Natural killer cell (primary cell): ENCODE measurements around the gene TEX22. TPM values are rescaled to one million over a fixed set of nuclear protein-coding genes. Genes with fewer than 3 reads are reported as not detected.

ENCODE experiments used
- ATAC-seq, 3 donors: fragments of 150-1000 bp in 2 of 3; fragments of 200-7000 bp in 1 of 3; cut with Tn5 transposase; 1 replicate in 1 of 3; 2 replicates in 2 of 3; pipeline ENCODE4 v1.10.0; 2021; ENCODE audit warnings: mild to moderate bottlenecking in 2 of 3, moderate library complexity in 2 of 3
- DNase-seq, 2 donors: peaks; one replicate each; pipeline versions ENCODE4 v3.0.0 to v3.0.0-alpha.2; 2013 to 2021; ENCODE audit warnings: mixed read lengths in 1 of 2
- H3K27ac ChIP-seq: one replicate; pipeline ENCODE4 v1.5.1; 2013; ENCODE audit warnings: mild to moderate bottlenecking, low read length
- H3K27me3 ChIP-seq: one replicate; pipeline ENCODE4 v1.6.1; 2013; ENCODE audit warnings: low read length; ENCODE audit not compliant: control insufficient read depth, insufficient read depth
- H3K36me3 ChIP-seq: one replicate; pipeline ENCODE4 v1.6.1; 2013; ENCODE audit warnings: low read length; ENCODE audit not compliant: control insufficient read depth, insufficient read depth
- H3K4me1 ChIP-seq: one replicate; pipeline ENCODE4 v1.6.1; 2013; ENCODE audit warnings: low read length; ENCODE audit not compliant: control insufficient read depth, insufficient read depth
- H3K4me3 ChIP-seq: one replicate; pipeline ENCODE4 v1.5.1; 2013; ENCODE audit warnings: low read length
- H3K9me3 ChIP-seq: one replicate; pipeline ENCODE4 v1.6.1; 2013; ENCODE audit warnings: low read length; ENCODE audit not compliant: control insufficient read depth, insufficient read depth
- H3K27ac Mint-ChIP-seq, 2 donors: one replicate each; pipeline ENCODE4 v1.8.0; 2022; ENCODE audit warnings: mild to moderate bottlenecking in 2 of 2, mixed read lengths in 2 of 2, moderate library complexity in 1 of 2
- H3K27me3 Mint-ChIP-seq, 2 donors: one replicate each; pipeline ENCODE4 v1.8.0; 2022; ENCODE audit warnings: low read depth in 2 of 2, mixed read lengths in 2 of 2
- H3K36me3 Mint-ChIP-seq: one replicate; pipeline ENCODE4 v1.8.0; 2022; ENCODE audit warnings: mixed read lengths
- H3K4me1 Mint-ChIP-seq, 2 donors: one replicate each; pipeline ENCODE4 v1.8.0; 2022; ENCODE audit warnings: mixed read lengths in 2 of 2
- H3K4me3 Mint-ChIP-seq: one replicate; pipeline ENCODE4 v1.8.0; 2022; ENCODE audit warnings: mild to moderate bottlenecking, moderate library complexity, mixed read lengths
- H3K9me3 Mint-ChIP-seq, 2 donors: one replicate each; pipeline ENCODE4 v1.8.0; 2022; ENCODE audit warnings: mixed read lengths in 2 of 2
- WGBS: methylation state at CpG from one replicate; pipeline ENCODE4 v1.1.7; 2013; ENCODE audit warnings: missing lambda C conversion rate; ENCODE audit not compliant: insufficient coverage; 5-methylcytosine and 5-hydroxymethylcytosine counted together
- intact Hi-C: fragments of 100-400 bp; cut with micrococcal nuclease; formaldehyde crosslinking; loops from one replicate; pipeline ENCODE4 v1.14.2; 2022
- total RNA-seq, 4 donors: library from RNA; stranded (reverse); fragments of 120-200 nt in 1 of 4; gene quantifications; one replicate each; pipeline versions ENCODE4 v1.2.3 to v1.2.4, GENCODE V29; 2013 to 2022
- TF ChIP-seq, protein P1 (sequence below): fragments of 200-600 bp; IDR thresholded peaks from one replicate; pipeline ENCODE4 v1.8.0; 2022; ENCODE audit warnings: antibody characterized with exemption

Gene TEX22
- total RNA-seq, 3 donors from 2014 or later (not counting 1 experiment from before 2014, with no cell fraction given) = 0.23 to 1.9 (median 1.8) TPM

DNA sequence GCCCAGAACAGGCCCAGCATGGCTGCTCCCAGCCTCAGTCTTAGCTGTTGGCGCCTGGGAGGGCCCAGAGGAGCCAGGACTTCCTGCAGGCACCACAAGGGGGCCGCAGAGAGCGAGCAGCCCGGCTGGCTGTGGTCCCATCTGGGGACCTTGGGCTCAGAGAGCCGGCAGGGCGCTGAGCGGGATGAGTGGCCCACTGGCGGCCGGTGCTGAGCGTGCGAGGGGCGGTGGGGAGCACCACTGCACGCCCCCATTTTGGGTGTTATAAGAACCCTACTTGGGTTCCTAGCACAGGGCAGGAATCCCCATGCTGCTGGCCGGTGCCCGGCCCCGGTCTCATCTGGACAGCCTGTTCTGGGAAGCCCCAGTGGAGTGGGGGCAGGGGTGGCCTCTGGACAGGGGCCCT, 50.4 kb downstream of the TEX22 start:
- Mint-ChIP-seq H3K27ac (no peak overlapping the region), H3K36me3 (no peaks in the 10 kb centered on the region), H3K27me3 (no peaks in the 10 kb centered on the region), H3K9me3 (no peaks in the 10 kb centered on the region), H3K4me1 (no peaks in the 10 kb centered on the region), H3K4me3 (no peak overlapping the region)
- WGBS = 73% methylated on average over 16 of the region's 16 CpGs
- DNase-seq (peak; percentile 68 to 82), ATAC-seq (peak; percentile 76 to 99 (median 96))
- Histone ChIP-seq H3K9me3 (no peaks in the 10 kb centered on the region), H3K36me3 (peaks cover 11% of the 10 kb centered on the region), H3K27me3 (no peaks in the 10 kb centered on the region), H3K4me3 (no peak overlapping the region), H3K4me1 (no peaks in the 10 kb centered on the region), H3K27ac (no peak overlapping the region)
- intact Hi-C loops = loop anchor here (1.0 kb wide), 1 partner anchor 42 kb away; no protein-coding TSS in a partner anchor
- TF ChIP-seq, protein P1, sequence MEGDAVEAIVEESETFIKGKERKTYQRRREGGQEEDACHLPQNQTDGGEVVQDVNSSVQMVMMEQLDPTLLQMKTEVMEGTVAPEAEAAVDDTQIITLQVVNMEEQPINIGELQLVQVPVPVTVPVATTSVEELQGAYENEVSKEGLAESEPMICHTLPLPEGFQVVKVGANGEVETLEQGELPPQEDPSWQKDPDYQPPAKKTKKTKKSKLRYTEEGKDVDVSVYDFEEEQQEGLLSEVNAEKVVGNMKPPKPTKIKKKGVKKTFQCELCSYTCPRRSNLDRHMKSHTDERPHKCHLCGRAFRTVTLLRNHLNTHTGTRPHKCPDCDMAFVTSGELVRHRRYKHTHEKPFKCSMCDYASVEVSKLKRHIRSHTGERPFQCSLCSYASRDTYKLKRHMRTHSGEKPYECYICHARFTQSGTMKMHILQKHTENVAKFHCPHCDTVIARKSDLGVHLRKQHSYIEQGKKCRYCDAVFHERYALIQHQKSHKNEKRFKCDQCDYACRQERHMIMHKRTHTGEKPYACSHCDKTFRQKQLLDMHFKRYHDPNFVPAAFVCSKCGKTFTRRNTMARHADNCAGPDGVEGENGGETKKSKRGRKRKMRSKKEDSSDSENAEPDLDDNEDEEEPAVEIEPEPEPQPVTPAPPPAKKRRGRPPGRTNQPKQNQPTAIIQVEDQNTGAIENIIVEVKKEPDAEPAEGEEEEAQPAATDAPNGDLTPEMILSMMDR = peak; percentile 67

DNA sequence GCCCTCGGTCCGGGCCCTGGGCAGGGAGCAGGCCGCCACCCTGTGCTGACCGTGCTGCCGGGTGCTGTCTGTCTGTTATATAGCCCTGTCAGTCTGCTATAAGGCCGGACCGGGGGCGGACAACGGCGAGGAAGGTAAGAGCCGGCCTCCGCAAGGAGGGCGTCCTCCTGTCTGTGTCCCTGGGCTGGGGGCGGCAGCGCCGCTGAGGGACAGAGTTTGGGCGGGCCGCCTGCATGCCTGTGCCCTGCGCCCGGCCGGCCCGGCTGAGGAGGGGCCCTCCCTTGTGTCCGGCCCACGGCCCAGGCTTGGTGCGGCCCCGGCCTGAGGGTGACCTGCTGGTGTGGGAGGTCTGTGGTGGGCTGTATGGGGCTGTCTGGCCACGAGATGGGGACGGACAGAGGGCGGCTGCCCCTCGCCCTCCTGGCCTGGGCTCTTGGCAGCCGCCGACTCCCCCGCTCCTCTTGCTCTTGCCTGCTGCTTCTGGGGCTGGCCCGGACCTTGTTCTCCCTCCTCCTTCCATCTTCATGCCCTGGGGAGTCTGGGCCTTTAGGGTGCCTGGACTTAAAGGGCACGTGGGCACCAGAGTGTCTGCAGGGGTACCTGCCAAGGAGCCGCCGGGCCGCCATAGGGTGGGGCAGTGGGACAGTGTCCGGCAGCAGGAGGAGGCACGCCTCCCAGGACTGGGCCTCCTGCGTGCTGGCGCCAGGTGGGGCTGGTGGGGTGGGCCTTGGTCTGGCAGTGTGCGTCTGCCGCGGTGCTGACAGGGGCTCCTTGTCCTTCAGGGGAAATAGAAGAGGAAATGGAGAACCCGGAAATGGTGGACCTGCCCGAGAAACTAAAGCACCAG, 51.2 kb downstream of the TEX22 start:
- TF ChIP-seq, protein P1 = no peak
- Mint-ChIP-seq H3K4me3 (no peak overlapping the region), H3K4me1 (no peaks in the 10 kb centered on the region), H3K9me3 (no peaks in the 10 kb centered on the region), H3K36me3 (no peaks in the 10 kb centered on the region), H3K27me3 (no peaks in the 10 kb centered on the region), H3K27ac (no peak overlapping the region)
- 96% methylated on average over 46 of the region's 47 CpGs for WGBS
- ATAC-seq (no peak), DNase-seq (no peak)
- Histone ChIP-seq H3K36me3 (peaks cover 15% of the 10 kb centered on the region), H3K27me3 (no peaks in the 10 kb centered on the region), H3K27ac (no peak overlapping the region), H3K4me1 (no peaks in the 10 kb centered on the region), H3K4me3 (no peak overlapping the region), H3K9me3 (no peaks in the 10 kb centered on the region)
- intact Hi-C loops = no loop called here

DNA sequence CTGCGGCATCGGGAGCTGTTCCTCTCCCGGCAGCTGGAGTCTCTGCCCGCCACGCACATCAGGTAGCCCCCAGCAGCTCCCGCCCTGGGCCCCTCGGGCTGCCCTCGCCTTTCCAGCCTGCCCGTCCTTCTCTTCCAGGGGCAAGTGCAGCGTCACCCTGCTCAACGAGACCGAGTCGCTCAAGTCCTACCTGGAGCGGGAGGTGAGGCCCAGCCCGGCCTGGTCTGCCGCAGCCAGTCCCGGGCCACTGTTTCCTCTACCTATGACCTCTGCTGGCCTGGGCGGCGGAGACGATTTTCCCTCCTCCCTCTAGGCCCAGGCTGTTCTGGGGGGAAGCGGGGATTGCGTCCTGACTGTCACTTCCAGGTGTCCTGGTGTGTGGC, 51.8 kb downstream of the TEX22 start:
- Histone ChIP-seq H3K27ac (no peak overlapping the region), H3K9me3 (no peaks in the 10 kb centered on the region), H3K4me3 (no peak overlapping the region), H3K4me1 (no peaks in the 10 kb centered on the region), H3K27me3 (no peaks in the 10 kb centered on the region), H3K36me3 (peaks cover 17% of the 10 kb centered on the region)
- TF ChIP-seq, protein P1 = no peak
- intact Hi-C loops = no loop called here
- Mint-ChIP-seq H3K4me3 (no peak overlapping the region), H3K9me3 (no peaks in the 10 kb centered on the region), H3K27me3 (no peaks in the 10 kb centered on the region), H3K27ac (no peak overlapping the region), H3K4me1 (no peaks in the 10 kb centered on the region), H3K36me3 (no peaks in the 10 kb centered on the region)
- DNase-seq (no peak), ATAC-seq (no peak)
- WGBS = 96% methylated on average over 22 of the region's 22 CpGs
